GM21529 (cell line): ENCODE results near the gene CDH16.
"Not testable (repeated sequence)": the region's sequence is repeated elsewhere in the genome, so short reads cannot be mapped to it uniquely, and the experiment has no call there.

Experiments used
- ATAC-seq: cut with Tn5 transposase; IDR thresholded peaks from one replicate; pipeline ENCODE4 v1.9.1; 2021; ENCODE audit not compliant: unreplicated experiment

Gene CDH16

DNA sequence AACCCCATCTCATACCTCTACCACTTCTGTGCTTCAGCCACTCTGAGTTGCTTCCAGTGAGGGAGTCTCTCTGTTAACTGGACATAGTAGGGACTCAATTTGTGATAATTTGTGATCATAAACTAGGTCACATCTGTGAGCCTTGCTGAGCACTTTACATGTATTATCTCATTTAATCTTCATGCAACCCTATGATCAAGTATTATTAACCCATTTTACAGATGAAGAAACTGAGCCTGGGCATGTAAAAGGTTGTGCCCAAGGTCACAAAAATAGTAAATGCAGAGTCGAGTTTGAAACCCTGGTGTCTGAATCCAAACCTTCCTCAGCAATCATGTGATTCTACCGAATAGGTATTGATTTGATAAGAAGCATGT, 19.8 kb downstream of the CDH16 start:
- ATAC-seq: no peak

DNA sequence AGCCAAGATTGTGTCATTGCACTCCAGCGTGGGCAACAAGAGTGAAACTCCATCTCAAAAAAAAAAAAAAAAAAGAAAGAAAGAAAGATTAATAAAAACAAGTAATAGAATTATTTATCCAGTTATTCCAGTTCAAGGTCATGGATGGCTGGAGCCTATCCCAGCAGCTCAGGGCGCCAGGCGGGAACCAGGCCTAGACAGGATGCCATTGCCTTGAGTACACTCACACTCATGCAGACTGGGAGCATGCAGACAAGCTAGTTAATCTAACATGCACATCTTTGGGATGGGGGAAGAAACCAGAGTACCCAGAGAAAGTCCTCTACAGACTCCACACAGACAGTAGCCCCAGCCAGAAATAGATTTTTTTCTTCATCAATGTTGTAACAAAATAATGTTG, 20.5 kb downstream of the CDH16 start:
- ATAC-seq: no peak

DNA sequence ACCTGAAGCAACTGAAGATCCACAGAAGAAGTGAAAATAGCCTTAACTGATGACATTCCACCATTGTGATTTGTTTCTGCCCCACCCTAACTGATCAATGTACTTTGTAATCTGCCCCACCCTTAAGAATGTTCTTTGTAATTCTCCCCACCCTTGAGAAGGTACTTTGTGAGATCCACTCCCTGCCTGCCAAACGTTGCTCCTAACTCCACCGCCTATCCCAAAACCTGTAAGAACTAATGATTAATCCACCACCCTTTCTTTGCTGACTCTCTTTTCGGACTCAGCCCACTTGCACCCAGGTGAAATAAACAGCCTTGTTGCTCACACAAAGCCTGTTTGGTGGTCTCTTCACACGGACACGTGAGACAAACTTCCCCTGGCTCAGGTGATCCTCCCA, 22.0 kb downstream of the CDH16 start:
- not testable (repeated sequence) for ATAC-seq

DNA sequence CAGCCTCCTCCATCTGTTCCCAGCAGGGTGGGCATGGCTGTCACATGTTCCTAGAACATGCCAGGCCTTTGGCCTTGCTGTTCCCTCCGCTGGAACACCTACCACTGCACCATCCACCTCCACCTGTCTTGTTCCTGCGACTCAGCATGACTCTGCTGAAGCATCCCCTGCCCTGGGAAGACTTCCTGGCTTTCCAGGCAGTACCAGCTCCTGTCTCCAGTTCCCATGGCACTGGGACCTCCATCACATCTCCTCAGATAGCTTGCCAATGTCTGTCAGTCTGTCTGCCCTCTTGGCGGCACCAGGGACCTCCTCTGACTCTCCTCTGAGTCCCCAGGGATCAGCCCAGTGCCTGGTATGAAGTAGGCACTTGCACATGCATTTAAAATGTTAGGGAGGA, 22.7 kb downstream of the CDH16 start:
- ATAC-seq: no peak

DNA sequence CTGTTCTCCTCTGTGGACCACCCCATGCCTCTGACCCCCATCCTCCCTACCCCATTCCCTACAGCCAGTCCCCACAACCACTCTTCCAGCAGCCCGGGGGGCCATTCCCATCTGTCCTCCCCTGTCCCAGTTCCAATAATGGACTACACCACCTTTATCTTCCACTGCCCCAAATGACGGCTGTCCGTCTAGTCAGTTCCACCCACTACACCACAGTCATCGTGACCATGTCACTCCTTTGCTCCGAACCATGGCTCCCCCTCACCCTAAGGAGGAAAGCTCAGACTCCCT, 23.1 kb downstream of the CDH16 start:
- no peak for ATAC-seq

DNA sequence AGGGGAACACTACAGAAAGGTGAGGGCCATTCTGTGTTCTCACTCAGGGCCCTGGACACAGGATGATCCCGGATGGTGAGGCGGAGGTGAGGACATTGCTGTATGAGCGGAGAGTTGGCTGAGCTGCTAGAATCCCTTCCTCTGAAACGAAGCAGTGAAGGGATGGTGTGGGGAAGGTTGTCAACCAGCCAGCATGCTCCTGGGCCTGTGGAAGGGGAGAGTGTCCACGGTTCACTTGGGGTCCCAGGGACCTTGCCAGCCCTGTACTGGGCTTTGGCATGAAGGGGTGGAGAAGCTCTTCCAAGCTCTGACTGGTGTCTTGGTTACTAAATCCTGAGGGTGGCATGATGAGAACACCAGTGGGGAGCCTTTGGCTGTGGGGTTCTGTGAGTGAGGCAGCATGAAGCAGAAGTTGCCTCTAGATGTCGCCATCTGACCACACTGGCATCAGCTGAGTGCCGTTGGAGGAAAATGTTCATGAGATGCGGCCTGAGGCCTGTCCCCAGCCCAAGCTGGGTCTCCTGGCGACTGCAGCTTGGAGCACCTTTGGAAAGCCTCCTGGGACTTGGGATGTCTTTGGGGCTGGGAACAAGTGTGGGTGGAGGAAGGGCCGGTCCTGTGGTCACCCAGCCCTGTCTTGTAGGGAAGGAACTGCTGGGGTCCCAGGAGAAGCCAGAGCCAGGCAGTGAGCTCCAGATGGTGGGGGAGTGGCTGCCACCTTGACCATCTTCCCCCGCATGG, 23.6 kb downstream of the CDH16 start:
- ATAC-seq: no peak

DNA sequence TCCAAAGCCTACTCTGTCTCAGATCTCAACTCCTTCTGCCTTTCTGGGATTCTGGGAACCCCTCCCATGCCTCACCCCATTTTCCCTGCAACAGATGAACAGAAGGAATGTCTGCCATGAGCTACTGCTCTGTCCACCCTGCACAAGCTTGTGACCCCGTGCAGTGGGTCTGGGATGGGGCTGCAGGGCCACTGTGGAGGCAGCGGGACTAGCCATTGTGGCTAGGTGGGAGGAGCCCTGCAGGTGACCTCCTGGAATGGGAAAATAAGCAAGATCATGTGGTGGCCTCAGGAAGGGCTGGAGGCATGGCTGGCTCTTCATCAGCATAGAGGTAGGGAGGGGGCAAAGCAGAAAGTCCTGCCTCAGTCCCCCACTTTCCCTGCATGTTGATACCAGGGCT, 24.6 kb downstream of the CDH16 start:
- no peak for ATAC-seq

DNA sequence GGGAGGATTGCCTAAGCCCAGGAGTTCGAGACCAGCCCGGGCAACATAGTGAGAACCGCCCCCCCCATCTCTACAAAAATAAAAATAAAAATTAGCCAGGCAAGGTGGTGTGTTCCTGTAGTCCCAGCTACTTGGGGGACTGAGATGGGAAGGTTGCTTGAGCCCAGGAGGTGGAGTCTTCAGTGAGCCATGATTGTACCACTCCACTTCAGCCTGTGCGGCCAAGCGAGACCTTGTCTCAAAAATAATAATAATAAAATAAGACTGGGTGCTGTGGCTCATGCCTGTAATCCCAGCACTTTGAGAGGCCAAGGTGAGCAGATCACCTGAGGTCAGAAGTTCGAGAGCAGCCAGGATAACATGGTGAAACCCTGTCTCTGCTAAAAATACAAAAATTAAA, 26.9 kb downstream of the CDH16 start:
- no peak for ATAC-seq

DNA sequence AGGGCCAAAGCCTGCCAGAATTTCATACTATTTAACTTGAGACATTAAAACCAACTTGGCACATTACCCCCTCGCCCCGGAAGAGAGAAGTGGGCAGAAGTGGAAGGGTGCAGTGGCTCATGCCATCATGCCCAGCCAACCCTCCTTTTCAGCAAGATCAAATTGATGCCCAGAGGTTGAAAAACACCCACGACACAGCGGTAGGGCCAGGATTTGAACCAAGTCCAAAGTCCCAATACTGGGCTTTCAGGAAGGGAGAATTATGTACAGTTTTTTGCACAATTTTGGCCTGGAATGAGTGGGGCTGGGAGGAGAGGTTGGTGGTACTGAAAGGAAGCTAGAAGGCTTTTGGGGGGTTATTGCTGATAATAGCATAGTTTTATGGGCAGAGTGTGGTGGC, 27.3 kb downstream of the CDH16 start:
- no peak for ATAC-seq

DNA sequence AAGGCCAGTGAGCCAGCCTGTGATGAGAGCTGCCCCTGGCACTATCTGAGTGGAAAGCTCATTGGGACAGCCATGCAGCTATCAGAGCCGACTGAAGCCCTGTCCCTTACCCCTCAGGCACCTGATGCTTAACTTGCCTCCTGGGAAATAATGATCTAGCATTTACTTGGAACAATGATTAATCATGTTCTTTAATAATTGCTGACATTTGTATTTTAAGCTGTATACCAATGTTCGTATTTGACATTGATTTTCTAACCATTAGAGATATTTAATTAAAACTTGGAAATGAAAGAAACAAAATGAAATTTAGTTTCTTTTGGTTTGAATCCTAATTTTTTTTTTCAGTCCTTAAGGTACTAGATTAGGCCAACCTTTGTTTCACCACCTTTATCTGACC, 27.9 kb downstream of the CDH16 start:
- no peak for ATAC-seq

DNA sequence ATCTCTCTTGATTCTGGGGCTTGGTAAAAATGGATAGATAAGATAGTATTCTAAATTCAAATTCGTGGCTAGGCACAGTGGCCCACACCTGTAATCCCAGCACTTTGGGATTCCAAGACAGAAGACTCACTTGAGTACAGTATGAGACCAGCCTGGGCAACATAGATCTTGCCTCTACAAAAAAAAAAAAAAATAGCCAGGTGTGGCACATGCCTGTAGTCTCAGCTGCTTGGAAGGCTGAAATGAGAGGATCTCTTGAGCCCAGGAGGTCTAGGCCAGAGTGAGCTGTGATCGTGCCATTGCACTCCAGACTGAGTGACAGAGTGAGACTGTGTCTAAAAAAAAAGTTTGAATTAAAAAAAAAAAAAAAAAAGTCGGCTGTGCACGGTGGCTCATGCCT, 29.1 kb downstream of the CDH16 start:
- ATAC-seq: no peak

DNA sequence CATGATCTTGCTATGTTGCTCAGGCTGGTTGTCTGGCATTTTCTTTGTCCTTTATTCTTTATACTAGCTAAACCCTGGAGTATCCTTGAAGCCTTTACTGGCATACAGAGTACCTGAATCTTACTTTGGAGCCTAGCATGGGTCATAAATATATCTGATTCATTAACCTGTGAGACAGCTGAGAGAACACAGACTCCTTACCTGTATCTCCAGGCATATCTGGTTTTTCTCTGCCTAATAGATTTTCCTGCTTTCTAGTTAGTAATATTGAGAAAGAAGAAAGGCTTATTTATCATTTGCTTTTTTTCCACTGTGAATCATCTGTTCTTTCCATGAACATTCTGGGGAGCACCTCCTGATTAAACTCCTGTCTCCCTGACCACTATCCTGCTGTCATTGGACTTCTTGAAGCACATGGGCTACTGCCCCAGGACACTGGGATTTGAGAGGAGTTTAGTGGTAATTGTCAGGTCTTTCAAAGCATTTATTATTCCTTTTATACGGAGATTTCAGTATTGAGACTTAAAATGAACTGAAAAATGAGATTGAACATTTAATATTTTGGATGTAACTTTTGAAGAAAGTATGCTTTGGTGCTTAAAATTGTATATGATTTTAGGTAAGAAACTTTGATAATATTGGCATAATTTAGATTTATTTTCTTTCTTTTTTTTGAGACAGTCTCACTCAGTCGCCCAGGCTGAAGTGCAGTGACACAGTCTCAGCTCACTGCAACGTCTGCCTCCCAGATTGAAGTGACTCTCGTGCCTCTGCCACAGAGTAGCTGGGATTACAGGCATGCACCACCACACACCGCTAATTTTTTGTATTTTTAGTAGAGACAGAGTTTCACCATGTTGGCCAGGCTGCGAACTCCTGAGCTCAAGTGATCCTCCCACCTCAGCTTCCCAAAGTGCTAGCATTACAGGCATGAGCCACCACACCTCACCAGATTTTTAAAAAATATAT, 29.8 kb downstream of the CDH16 start:
- ATAC-seq: no peak

DNA sequence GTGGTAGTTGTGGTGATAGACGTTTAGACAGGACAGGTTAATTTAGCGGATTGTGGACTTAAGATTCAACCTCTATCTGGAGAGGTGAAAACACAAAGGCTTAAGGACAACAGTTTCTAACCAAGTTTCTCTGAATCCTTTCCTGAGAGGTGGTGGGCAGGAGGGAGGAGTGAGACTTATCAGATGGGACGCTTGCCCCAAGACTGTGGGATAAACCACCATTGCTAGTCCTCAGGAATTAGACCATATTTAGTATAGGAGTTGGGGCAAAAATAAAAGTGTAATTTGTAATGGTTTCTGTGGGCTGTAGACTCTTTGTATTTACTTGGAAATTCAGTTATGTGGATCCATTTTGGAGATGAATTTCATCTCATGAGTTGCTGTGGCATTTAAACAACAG, 31.8 kb downstream of the CDH16 start:
- no peak for ATAC-seq

DNA sequence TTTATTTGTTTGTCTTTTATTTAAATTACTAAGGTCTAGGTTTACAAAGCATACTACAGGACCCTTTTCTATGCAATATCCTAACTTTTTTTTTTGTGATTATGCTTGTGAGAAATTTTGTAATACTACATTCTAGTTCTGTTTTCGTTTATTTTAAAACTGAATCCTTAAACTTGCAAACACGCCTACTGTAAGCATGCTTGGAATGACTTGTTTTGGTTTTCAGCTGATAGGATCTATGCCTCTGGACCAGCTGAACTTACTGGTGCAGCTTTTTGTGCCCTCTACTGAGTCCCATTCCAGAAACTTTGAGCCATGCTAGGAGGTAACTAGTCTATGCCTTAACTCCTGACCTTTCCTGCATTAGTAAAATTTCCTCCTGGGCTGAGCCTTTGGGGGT, 32.4 kb downstream of the CDH16 start:
- ATAC-seq: no peak

DNA sequence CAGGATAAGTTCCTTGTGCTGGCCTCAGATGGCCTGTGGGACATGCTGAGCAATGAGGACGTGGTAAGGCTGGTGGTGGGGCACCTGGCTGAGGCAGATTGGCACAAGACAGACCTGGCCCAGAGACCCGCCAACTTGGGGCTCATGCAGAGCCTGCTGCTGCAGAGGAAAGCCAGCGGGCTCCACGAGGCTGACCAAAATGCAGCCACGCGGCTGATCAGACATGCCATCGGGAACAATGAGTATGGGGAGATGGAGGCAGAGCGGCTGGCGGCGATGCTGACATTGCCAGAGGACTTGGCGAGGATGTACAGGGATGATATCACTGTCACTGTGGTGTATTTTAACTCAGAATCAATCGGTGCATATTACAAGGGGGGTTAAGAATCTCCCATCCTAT, 33.2 kb downstream of the CDH16 start:
- no peak for ATAC-seq

DNA sequence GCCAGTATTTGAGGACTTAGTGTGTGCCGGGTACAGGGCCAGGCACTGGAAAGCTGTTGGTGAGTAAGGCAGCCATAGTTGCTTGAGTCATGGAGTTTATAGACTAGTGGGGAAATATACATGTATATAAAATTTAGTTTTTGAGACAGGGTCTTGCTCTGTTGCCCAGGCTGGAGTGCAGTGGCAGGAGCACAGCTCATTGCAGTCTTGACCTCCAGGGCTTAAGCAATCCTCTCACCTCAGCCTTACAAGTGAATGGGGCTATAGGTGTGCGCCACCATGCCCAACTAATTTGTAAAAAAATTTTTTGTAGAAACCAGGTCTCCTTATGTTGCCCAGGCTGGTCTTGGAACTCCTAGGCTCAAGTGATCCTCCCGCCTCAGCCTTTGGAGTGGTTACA, 36.0 kb downstream of the CDH16 start:
- ATAC-seq: no peak

DNA sequence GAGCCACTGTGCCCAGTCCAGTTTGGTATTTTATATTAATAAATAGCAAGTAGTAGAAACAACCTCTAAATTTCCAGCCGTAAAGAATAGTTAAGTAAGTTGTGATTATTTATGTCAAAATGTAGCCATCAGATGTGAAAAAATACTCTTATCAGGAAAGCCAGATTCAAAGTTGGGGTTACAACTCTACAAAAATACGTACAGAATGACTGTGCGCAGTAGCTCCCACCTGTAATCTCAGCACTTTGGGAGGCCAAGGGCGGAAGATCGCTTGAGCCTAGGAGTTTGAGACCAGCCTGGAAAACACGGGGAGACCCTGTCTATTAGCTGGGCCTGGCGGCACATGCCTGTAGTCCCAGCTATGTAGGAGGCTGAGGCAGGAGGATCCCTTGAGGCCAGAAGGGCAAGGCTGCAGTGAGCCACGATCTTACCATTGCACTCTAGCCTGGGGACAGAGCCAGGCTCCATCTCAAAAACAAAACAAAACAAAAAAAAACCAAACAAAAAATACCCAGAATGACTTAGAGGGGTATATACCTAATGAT, 36.6 kb downstream of the CDH16 start:
- no peak for ATAC-seq

DNA sequence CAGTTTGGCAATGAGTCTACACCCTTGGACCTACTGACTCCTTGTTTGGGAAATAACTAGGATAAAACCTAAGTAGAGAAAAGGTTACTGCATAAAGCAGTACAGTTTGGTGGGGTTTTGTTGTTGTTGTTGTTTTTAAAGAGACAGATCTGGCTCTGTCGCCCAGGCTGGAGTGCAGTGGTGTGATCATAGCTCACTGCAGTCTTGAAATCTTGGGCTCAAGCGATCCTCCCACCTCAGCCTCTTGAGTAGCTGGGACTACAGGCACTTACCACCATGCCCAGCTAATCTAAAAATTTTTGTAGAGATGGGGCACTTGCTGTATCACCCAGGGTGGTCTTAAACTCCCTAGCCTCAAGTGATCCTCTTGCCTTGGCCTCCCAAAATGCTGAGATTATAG, 37.1 kb downstream of the CDH16 start:
- ATAC-seq: no peak

DNA sequence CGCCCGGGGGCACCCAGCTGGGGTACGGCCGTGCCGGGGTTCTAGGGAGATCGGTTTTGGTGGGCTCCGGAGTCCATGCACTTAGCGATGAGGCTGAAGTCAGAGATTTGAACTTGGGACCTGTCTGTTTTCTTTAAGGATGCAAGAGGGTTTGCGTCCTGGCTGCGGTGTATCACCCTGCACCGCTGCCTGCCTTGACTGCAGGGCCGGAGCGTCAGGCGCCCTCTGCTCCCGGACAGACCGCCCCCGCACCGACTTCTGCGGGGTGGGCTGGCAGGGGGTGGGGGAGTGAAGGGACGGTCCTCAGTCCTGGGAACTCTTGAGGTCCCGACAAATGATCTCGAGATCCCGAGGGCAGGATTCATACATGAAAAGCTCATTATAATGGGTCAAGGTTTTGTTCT, 37.7 kb downstream of the CDH16 start:
- no peak for ATAC-seq

DNA sequence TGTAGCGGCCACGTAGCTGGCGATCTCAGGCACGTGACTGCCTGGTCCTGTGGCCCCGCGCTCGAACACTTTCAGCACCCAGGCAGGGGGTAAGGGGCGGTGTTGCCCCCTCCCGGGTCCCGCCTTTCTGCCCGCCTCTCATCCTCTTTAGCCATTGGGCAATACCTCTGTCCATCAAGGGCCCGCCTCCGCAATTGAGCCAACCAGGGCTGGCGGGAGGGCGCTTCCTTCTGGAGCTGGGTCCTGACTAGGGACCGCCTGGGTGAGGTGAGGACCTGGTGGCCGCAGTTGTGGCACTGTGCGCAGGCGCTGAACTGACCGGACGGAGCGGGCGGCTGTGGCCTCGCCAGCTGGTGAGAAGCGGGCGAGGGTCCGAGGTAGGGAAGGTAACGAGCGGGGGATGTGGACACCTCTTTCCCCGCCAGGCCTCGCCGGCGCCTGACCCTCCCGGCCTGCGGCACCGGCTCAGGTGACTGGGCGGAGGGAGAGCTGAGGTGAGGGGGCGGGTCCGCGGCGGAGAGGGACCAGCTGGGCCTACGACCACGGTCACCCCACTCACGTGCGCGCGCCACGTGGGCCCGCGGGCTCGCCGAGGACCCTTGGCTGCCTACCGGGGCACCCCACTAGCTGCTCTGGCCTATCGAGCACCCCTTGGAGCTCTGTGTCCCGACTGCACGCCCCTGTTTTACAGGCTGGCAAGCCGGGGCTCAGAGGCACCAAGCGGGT, 38.2 kb downstream of the CDH16 start, which contains the start of gene PDP2:
TSS of gene PDP2 (plus strand) at position 228 of the 726 bp plus-strand sequence. CDS start 3,770 bp downstream, outside the sequence.
- ATAC-seq: peak; percentile 94

DNA sequence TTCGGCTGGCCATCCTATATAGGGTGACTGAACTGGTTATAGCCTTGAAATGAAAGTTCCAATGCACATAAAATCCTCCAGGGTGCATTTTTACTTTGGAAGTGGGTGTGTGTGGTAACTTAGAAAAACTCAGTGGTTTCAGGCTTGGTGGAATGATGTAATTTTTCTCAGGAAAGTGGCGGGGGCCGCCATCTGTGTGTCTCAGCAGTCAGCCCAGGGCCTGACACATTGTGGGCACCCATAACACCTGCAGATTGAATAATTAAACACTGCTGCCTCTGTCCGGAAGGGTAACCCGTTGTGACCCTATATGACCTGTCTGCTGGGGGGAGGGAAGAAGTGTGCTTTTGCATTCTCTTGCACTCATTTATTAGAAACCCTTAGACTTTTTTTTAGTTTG, 40.6 kb downstream of the CDH16 start:
- no peak for ATAC-seq
